Measurements from ENCODE around the gene ACTG1. TPM values are rescaled to one million over a fixed set of nuclear protein-coding genes. Genes with fewer than 3 reads are reported as not detected.

ACTG1 gene
- total RNA-seq, 1 donor from 2014 or later: 1,613 TPM

- Histone ChIP-seq H3K36me3 (ENCODE audit: control insufficient read depth in 3 of 3, insufficient read depth in 3 of 3, low read length in 3 of 3) (peaks cover 33 to 42% (median 34%) of the 10 kb centered on the region in 3 donors), H3K4me1 (ENCODE audit: control insufficient read depth in 3 of 3, insufficient read depth in 3 of 3, low read length in 3 of 3) (peaks cover 18 to 28% (median 18%) of the 10 kb centered on the region in 3 donors), H3K27me3 (ENCODE audit: control insufficient read depth in 3 of 3, insufficient read depth in 3 of 3, low read length in 3 of 3) (peaks cover 23 to 24% (median 24%) of the 10 kb centered on the region in 3 donors), H3K9ac (ENCODE audit: low read depth in 1 of 3, low read length in 3 of 3) (no peak overlapping the region), H3K27ac (ENCODE audit: low read depth, low read length) (no peak overlapping the region), H3K4me3 (ENCODE audit: low read length in 3 of 3) (no peak overlapping the region), H3K9me3 (ENCODE audit: control insufficient read depth in 3 of 3, low read length in 3 of 3) (no peaks in the 10 kb centered on the region)
Measured at GRCh38 chr17:81539571-81539900, 26.9 kb upstream of the ACTG1 start.

GRCh38 chr17:81538651-81539570 is 26.3 kb upstream of the ACTG1 start:
- Histone ChIP-seq H3K36me3 (ENCODE audit: control insufficient read depth in 3 of 3, insufficient read depth in 3 of 3, low read length in 3 of 3) (peaks cover 26 to 35% (median 28%) of the 10 kb centered on the region in 3 donors), H3K9me3 (ENCODE audit: control insufficient read depth in 3 of 3, low read length in 3 of 3) (no peaks in the 10 kb centered on the region), H3K4me1 (ENCODE audit: control insufficient read depth in 3 of 3, insufficient read depth in 3 of 3, low read length in 3 of 3) (peaks cover 18 to 28% (median 18%) of the 10 kb centered on the region in 3 donors), H3K9ac (ENCODE audit: low read depth in 1 of 3, low read length in 3 of 3) (peak overlapping the region in 1 of 3 donors; percentile 45), H3K27me3 (ENCODE audit: control insufficient read depth in 3 of 3, insufficient read depth in 3 of 3, low read length in 3 of 3) (peaks cover 28 to 30% (median 28%) of the 10 kb centered on the region in 3 donors), H3K27ac (ENCODE audit: low read depth, low read length) (no peak overlapping the region), H3K4me3 (ENCODE audit: low read length in 3 of 3) (no peak overlapping the region)

GRCh38 chr17:81537856-81538555 is 25.4 kb upstream of the ACTG1 start:
- Histone ChIP-seq H3K9ac (ENCODE audit: low read depth in 1 of 3, low read length in 3 of 3) (peak overlapping the region in 1 of 3 donors; percentile 45), H3K4me1 (ENCODE audit: control insufficient read depth in 3 of 3, insufficient read depth in 3 of 3, low read length in 3 of 3) (peaks cover 18 to 28% (median 18%) of the 10 kb centered on the region in 3 donors), H3K27ac (ENCODE audit: low read depth, low read length) (no peak overlapping the region), H3K9me3 (ENCODE audit: control insufficient read depth in 3 of 3, low read length in 3 of 3) (no peaks in the 10 kb centered on the region), H3K27me3 (ENCODE audit: control insufficient read depth in 3 of 3, insufficient read depth in 3 of 3, low read length in 3 of 3) (peaks cover 28 to 38% (median 35%) of the 10 kb centered on the region in 3 donors), H3K4me3 (ENCODE audit: low read length in 3 of 3) (peak overlapping the region in 1 of 3 donors; percentile 13), H3K36me3 (ENCODE audit: control insufficient read depth in 3 of 3, insufficient read depth in 3 of 3, low read length in 3 of 3) (peaks cover 17 to 26% (median 20%) of the 10 kb centered on the region in 3 donors)

- H3K4me1 ChIP-seq (ENCODE audit: control insufficient read depth in 3 of 3, insufficient read depth in 3 of 3, low read length in 3 of 3): peaks cover 18 to 28% (median 18%) of the 10 kb centered on the region in 3 donors
- H3K27me3 ChIP-seq (ENCODE audit: control insufficient read depth in 3 of 3, insufficient read depth in 3 of 3, low read length in 3 of 3): peaks cover 34 to 43% (median 37%) of the 10 kb centered on the region in 3 donors
- H3K27ac ChIP-seq (ENCODE audit: low read depth, low read length): no peak overlapping the region
Measured at GRCh38 chr17:81537343-81537855, 24.8 kb upstream of the ACTG1 start.

GRCh38 chr17:81536299-81537290 is 24.0 kb upstream of the ACTG1 start:
- no peaks in the 10 kb centered on the region for H3K9me3 ChIP-seq (ENCODE audit: control insufficient read depth in 3 of 3, low read length in 3 of 3)
- no peak overlapping the region for H3K27ac ChIP-seq (ENCODE audit: low read depth, low read length)
- peaks cover 35 to 43% (median 37%) of the 10 kb centered on the region in 3 donors for H3K27me3 ChIP-seq (ENCODE audit: control insufficient read depth in 3 of 3, insufficient read depth in 3 of 3, low read length in 3 of 3)
- no peak overlapping the region for H3K4me3 ChIP-seq (ENCODE audit: low read length in 3 of 3)
- H3K4me1 ChIP-seq (ENCODE audit: control insufficient read depth in 3 of 3, insufficient read depth in 3 of 3, low read length in 3 of 3): peaks cover 18 to 28% (median 18%) of the 10 kb centered on the region in 3 donors
- H3K9ac ChIP-seq (ENCODE audit: low read depth in 1 of 3, low read length in 3 of 3): no peak overlapping the region
- peaks cover 11 to 19% (median 13%) of the 10 kb centered on the region in 3 donors for H3K36me3 ChIP-seq (ENCODE audit: control insufficient read depth in 3 of 3, insufficient read depth in 3 of 3, low read length in 3 of 3)

More at GRCh38 chr17:81537343-81537855, 24.8 kb upstream of the ACTG1 start:
- Histone ChIP-seq H3K4me3 (ENCODE audit: low read length in 3 of 3) (peak overlapping the region in 1 of 3 donors; percentile 13), H3K36me3 (ENCODE audit: control insufficient read depth in 3 of 3, insufficient read depth in 3 of 3, low read length in 3 of 3) (peaks cover 11 to 20% (median 14%) of the 10 kb centered on the region in 3 donors), H3K9me3 (ENCODE audit: control insufficient read depth in 3 of 3, low read length in 3 of 3) (no peaks in the 10 kb centered on the region), H3K9ac (ENCODE audit: low read depth in 1 of 3, low read length in 3 of 3) (peak overlapping the region in 1 of 3 donors; percentile 45)

- Histone ChIP-seq H3K9ac (ENCODE audit: low read depth in 1 of 3, low read length in 3 of 3) (no peak overlapping the region), H3K4me1 (ENCODE audit: control insufficient read depth in 3 of 3, insufficient read depth in 3 of 3, low read length in 3 of 3) (peaks cover 18 to 28% (median 18%) of the 10 kb centered on the region in 3 donors), H3K27me3 (ENCODE audit: control insufficient read depth in 3 of 3, insufficient read depth in 3 of 3, low read length in 3 of 3) (peaks cover 35 to 43% (median 37%) of the 10 kb centered on the region in 3 donors), H3K9me3 (ENCODE audit: control insufficient read depth in 3 of 3, low read length in 3 of 3) (no peaks in the 10 kb centered on the region), H3K27ac (ENCODE audit: low read depth, low read length) (no peak overlapping the region), H3K4me3 (ENCODE audit: low read length in 3 of 3) (no peak overlapping the region), H3K36me3 (ENCODE audit: control insufficient read depth in 3 of 3, insufficient read depth in 3 of 3, low read length in 3 of 3) (peaks cover 6 to 11% (median 7%) of the 10 kb centered on the region in 3 donors)
Measured at GRCh38 chr17:81535480-81536298, 23.1 kb upstream of the ACTG1 start.

- peaks cover 18 to 28% (median 18%) of the 10 kb centered on the region in 3 donors for H3K4me1 ChIP-seq (ENCODE audit: control insufficient read depth in 3 of 3, insufficient read depth in 3 of 3, low read length in 3 of 3)
- peaks cover under 1 to 4% (median 2%) of the 10 kb centered on the region in 3 donors for H3K36me3 ChIP-seq (ENCODE audit: control insufficient read depth in 3 of 3, insufficient read depth in 3 of 3, low read length in 3 of 3)
- H3K27ac ChIP-seq (ENCODE audit: low read depth, low read length): no peak overlapping the region
- peaks cover 35 to 50% (median 37%) of the 10 kb centered on the region in 3 donors for H3K27me3 ChIP-seq (ENCODE audit: control insufficient read depth in 3 of 3, insufficient read depth in 3 of 3, low read length in 3 of 3)
- no peaks in the 10 kb centered on the region for H3K9me3 ChIP-seq (ENCODE audit: control insufficient read depth in 3 of 3, low read length in 3 of 3)
- H3K4me3 ChIP-seq (ENCODE audit: low read length in 3 of 3): no peak overlapping the region
- H3K9ac ChIP-seq (ENCODE audit: low read depth in 1 of 3, low read length in 3 of 3): no peak overlapping the region
Measured at GRCh38 chr17:81535007-81535328, 22.4 kb upstream of the ACTG1 start.

- Histone ChIP-seq H3K9me3 (ENCODE audit: control insufficient read depth in 3 of 3, low read length in 3 of 3) (no peaks in the 10 kb centered on the region), H3K27me3 (ENCODE audit: control insufficient read depth in 3 of 3, insufficient read depth in 3 of 3, low read length in 3 of 3) (peaks cover 38 to 53% (median 39%) of the 10 kb centered on the region in 3 donors), H3K36me3 (ENCODE audit: control insufficient read depth in 3 of 3, insufficient read depth in 3 of 3, low read length in 3 of 3) (no peaks in the 10 kb centered on the region), H3K9ac (ENCODE audit: low read depth in 1 of 3, low read length in 3 of 3) (no peak overlapping the region), H3K27ac (ENCODE audit: low read depth, low read length) (no peak overlapping the region), H3K4me1 (ENCODE audit: control insufficient read depth in 3 of 3, insufficient read depth in 3 of 3, low read length in 3 of 3) (peaks cover 18 to 28% (median 18%) of the 10 kb centered on the region in 3 donors), H3K4me3 (ENCODE audit: low read length in 3 of 3) (no peak overlapping the region)
Measured at GRCh38 chr17:81534157-81535006, 21.8 kb upstream of the ACTG1 start.
